CD4-positive, alpha-beta T cell treated with Interleukin-21 for 1 hour (primary cell): ENCODE results near the gene TTLL4.

Experiments used
- DNase-seq: peaks from one replicate; pipeline ENCODE4 v3.0.0-alpha.2; 2020

The TTLL4 gene

DNA sequence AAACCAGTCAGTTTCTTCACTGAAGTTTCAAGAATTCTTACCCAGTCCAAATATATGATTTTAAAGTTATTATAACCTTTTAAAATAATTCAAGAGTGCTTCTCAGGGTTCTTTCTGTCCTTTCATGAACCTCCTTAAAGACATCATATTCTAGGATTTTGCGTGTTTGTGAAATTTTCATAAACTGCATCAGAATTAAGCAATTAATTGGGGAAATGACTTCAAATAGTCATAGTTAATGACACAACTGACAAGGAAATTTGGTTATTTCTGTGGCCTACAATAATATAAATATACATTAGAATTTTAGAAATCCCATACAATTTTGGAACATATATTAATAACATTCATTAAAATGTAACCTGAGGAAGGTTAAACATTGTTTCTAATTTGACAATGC lies 81.8 kb downstream of the TTLL4 start:
- DNase-seq: no peak

DNA sequence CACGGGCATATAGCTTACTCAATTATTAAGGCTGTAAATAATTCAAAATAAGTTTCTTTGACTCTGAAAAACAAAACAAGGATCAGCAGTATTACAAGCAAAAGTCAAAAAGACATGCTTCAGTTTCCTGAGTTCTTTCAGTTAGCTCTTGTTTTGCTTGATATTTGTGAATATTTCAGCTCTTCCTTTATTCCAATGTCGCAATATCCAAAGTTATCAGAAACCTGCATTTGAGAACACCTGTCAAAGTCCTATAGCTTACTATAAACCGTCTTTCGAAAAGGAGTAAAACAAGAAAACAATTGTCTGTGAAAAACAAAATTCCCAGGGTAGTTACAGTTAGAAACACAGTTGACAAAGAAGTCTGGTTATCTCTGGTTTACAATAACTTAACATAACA lies 86.1 kb downstream of the TTLL4 start:
- DNase-seq: no peak

DNA sequence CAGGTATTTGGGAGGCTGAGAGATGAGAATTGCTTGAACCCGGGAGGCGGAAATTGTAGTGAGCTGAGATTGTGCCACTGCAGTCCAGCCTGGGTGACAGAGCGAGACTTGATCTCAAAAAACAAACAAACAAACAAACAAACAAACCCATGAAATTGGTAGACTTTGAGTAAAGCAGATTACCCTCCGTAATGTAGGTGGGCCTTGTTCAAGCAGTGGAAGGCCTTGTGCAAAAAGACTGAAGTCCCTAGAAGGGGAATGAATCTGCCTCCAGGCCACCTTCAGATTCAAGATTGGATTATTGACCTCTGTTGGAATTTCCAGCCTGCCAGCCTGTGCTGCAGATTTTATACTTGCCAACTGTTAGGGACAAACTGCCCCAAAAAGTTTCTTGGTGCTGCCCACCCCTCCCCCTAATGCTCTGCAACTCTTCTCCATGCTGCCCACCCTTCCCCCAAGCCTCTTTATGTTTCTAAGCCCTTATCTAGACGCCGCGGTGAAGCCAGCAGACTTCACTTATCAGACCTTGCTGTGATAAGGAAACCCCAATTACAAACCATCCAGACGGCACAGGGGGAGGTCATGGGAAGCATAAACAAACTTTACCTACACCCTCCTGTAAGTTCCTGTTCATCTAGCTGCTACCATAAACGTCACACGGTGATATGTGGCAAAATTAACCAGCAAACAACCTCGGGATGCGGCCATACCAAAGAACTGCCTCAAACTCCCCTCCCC lies 88.3 kb downstream of the TTLL4 start:
- DNase-seq: no peak

DNA sequence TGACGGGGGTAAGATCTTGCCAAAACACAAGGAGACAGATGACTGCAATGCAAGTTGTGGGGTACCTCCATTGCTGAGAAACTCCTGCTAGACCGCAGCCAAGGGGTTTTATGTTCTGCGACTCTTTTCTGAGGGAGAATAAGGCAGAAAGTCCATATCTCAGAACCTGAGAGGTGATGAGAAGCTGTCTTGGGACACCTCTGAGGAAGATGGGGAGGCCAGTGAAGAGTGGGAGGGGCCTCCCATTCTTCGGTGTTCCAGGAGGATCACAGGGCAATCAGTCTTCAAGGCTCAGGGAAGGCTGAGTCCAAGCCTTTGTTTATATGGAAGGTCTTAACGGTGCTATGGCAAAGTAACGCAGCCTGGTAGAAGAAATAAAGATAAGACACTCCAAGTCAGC lies 89.4 kb downstream of the TTLL4 start:
- no peak for DNase-seq

DNA sequence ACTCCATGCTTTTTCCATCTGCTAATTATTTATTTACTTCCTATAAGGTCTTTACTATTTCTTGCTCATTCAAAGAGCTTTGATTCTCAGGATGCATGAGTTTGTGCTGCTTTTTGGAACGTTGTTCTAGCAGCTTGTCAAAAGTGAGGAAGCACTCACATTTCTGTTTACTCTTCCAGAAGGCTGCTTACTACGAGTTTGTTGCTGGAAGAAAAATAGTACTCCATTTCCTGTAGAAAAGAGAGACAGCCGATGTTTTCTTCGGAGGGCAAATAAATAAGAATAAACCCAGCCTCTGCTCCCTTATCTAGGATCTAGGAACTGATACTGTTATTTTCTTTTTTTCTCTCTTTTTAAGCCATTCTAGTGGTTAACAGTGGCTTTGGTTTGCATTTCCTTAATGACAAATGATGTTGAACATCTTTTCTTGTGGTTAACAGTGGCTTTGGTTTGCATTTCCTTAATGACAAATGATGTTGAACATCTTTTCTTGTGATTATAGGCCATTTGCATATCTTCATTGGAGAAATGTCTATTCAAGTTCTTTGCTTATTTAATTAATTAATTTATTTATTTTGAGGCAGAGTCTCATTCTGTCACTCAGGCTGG lies 91.9 kb downstream of the TTLL4 start:
- peak; percentile 30 for DNase-seq

DNA sequence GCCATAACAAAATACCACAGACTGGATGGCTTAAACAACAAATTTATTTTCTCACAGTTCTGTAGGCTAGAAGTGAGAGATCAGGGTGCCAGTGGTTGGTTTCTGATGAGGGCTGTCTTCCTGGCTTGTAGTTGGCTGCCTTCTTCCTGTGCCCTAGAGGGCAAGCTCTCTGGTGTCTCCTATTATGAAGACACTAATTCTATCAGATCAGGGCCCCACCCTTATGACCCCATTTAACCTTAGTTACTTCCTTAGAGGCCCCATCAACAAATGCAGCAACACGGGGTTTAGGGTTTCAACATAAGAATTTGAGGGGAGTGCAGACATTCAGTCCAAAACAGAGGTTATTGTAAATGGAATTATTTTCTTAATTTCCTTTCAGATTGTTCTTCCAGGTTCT lies 94.2 kb downstream of the TTLL4 start:
- DNase-seq: no peak
